GM12891 (cell line): ENCODE data around the gene SPATS2.

ENCODE experiments used
- POLR2A ChIP-seq: IDR thresholded peaks from 2 replicates; pipeline ENCODE4 v1.6.1; 2011; ENCODE audit warnings: low read depth, low read length, control low read depth
- POLR2AphosphoS5 ChIP-seq: IDR thresholded peaks from 2 replicates; pipeline ENCODE4 v1.6.1; 2011; ENCODE audit warnings: low read depth, low read length, control low read depth
- TAF1 ChIP-seq: IDR thresholded peaks from 2 replicates; pipeline ENCODE4 v1.6.1; 2011; ENCODE audit warnings: low read depth, low read length, control low read depth

- TF ChIP-seq POLR2A (no peak), TAF1 (no peak), POLR2AphosphoS5 (no peak)
Measured at GRCh38 chr12:49562831-49563230, 195.6 kb downstream of the SPATS2 start.
